GM23248 (cell line): ENCODE measurements around the gene LEFTY2. TPM values are rescaled to one million over a fixed set of nuclear protein-coding genes. Genes with fewer than 3 reads are reported as not detected.

Experiments used
- DNase-seq: peaks from one replicate; pipeline ENCODE4 v3.0.0-alpha.2; 2015
- H2AFZ ChIP-seq: fragments of 200-600 bp; sonication (generic); 2 replicates; pipeline ENCODE4 v1.6.1; 2016; ENCODE audit warnings: antibody characterized with exemption
- H3F3A ChIP-seq: fragments of 200-600 bp; sonication (generic); 2 replicates; pipeline ENCODE4 v1.6.1; 2016; ENCODE audit warnings: mild to moderate bottlenecking, antibody characterized with exemption, mixed run types; ENCODE audit not compliant: insufficient read depth
- H3K27ac ChIP-seq: fragments of 200-600 bp; sonication (generic); 2 replicates; pipeline ENCODE4 v1.5.1; 2016; ENCODE audit warnings: mild to moderate bottlenecking
- H3K27me3 ChIP-seq: fragments of 200-600 bp; sonication (generic); replicated peaks from 2 replicates; pipeline ENCODE4 v1.6.1; 2016; ENCODE audit warnings: mild to moderate bottlenecking; ENCODE audit not compliant: insufficient read depth
- H3K36me3 ChIP-seq: fragments of 200-600 bp; sonication (generic); 2 replicates; pipeline ENCODE4 v1.6.1; 2016; ENCODE audit warnings: low read depth, mild to moderate bottlenecking
- H3K4me1 ChIP-seq: fragments of 200-600 bp; sonication (generic); 2 replicates; pipeline ENCODE4 v1.6.1; 2016; ENCODE audit warnings: mild to moderate bottlenecking; ENCODE audit not compliant: insufficient read depth
- H3K4me2 ChIP-seq: fragments of 200-600 bp; sonication (generic); one replicate; pipeline ENCODE4 v1.6.1; 2016; ENCODE audit warnings: mild to moderate bottlenecking; ENCODE audit not compliant: unreplicated experiment
- H3K4me3 ChIP-seq: fragments of 200-600 bp; sonication (generic); 2 replicates; pipeline ENCODE4 v1.5.1; 2016; ENCODE audit warnings: mild to moderate bottlenecking
- H3K79me2 ChIP-seq: fragments of 200-600 bp; sonication (generic); 2 replicates; pipeline ENCODE4 v1.6.1; 2016; ENCODE audit warnings: mild to moderate bottlenecking; ENCODE audit not compliant: insufficient read depth
- H3K9ac ChIP-seq: fragments of 200-600 bp; sonication (generic); 2 replicates; pipeline ENCODE4 v1.6.1; 2016; ENCODE audit warnings: mild to moderate bottlenecking
- H3K9me2 ChIP-seq: fragments of 200-600 bp; sonication (generic); 2 replicates; pipeline ENCODE4 v1.6.1; 2016; ENCODE audit warnings: mixed run types, mild to moderate bottlenecking, moderate library complexity; ENCODE audit not compliant: insufficient read depth
- H3K9me3 ChIP-seq: fragments of 200-600 bp; sonication (generic); one replicate; pipeline ENCODE4 v1.6.1; 2017; ENCODE audit warnings: low read depth
- H4K20me1 ChIP-seq: fragments of 200-600 bp; sonication (generic); 2 replicates; pipeline ENCODE4 v1.6.0; 2016; ENCODE audit not compliant: insufficient read depth
- EZH2 ChIP-seq: fragments of 200-600 bp; sonication (generic); IDR thresholded peaks from 2 replicates; pipeline ENCODE4 v1.6.1; 2018; ENCODE audit warnings: antibody characterized with exemption, mild to moderate bottlenecking; ENCODE audit not compliant: insufficient read depth, poor library complexity, severe bottlenecking
- EZH2phosphoT487 ChIP-seq: fragments of 200-600 bp; sonication (generic); IDR thresholded peaks from 2 replicates; pipeline ENCODE4 v1.6.1; 2018; ENCODE audit warnings: antibody characterized with exemption, moderate library complexity, mild to moderate bottlenecking, low read depth; ENCODE audit not compliant: insufficient read depth
- WGBS, 2 experiments: methylation state at CpG; one replicate each; pipeline ENCODE4 v1.1.6; 2015 to 2017; ENCODE audit warnings: low lambda C conversion rate in 2 of 2, low coverage in 1 of 2; ENCODE audit errors: missing lambda C conversion rate in 2 of 2; 5-methylcytosine and 5-hydroxymethylcytosine counted together
- in situ Hi-C: fragments of 300-500 bp; cut with MboI; formaldehyde crosslinking; loops from 2 replicates; pipeline ENCODE4 v1.15.0; 2020
- polyA plus RNA-seq: library from polyadenylated mRNA; unstranded; fragments of >200 nt; fragmentation: Nextera tagmentation; extraction: Ambion mirVana; gene quantifications from 2 replicates; pipeline ENCODE4 v1.2.1, GENCODE V29; 2016
- total RNA-seq: library from RNA; depleted of rRNA; stranded (reverse); fragments of >200 nt; shearing (Covaris generic); gene quantifications from 2 replicates; pipeline ENCODE4 v1.2.3, GENCODE V29; 2014

Gene LEFTY2
- total and polyA plus RNA-seq, 2 experiments from 2014 or later, result not detected

DNA sequence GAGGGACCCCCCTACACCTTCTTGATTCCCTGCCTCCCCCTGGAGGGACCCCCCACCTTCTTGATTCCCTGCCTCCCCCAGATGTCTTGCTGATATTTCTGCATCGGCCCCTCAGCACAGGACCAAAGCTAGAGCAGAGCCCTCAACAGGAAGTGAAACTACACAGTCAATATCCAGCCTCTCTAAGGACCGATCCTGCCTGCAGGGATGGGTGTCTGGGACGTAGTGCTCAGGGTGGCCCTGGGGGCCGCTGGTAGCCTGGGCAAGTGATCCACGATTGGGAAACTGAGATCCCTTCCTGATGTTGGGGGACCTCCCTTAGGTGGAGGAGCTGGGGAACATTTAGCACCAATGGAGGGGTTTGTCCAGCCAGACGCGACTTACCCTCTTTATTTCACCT lies 3.9 kb upstream of the LEFTY2 start:
- Histone ChIP-seq H2AFZ (no peak overlapping the region), H3K27me3 (0 out of 2 replicates have a peak, but pooled peaks cover 8% of the 10 kb centered on the region), H3K79me2 (no peaks in the 10 kb centered on the region), H3K27ac (no peak overlapping the region), H3K9me2 (no peaks in the 10 kb centered on the region), H3K4me1 (no peaks in the 10 kb centered on the region), H3K4me2 (no peak overlapping the region), H3K9ac (no peak overlapping the region), H4K20me1 (no peaks in the 10 kb centered on the region), H3K36me3 (no peaks in the 10 kb centered on the region), H3K4me3 (no peak overlapping the region), H3F3A (no peaks in the 10 kb centered on the region), H3K9me3 (no peaks in the 10 kb centered on the region)
- TF ChIP-seq EZH2, result no peak
- TF ChIP-seq EZH2phosphoT487, result no peak
- 61 to 62% methylated on average over 7 of the region's 7 CpGs for WGBS, 2 experiments
- in situ Hi-C loops, result no loop called here
- no peak for DNase-seq

DNA sequence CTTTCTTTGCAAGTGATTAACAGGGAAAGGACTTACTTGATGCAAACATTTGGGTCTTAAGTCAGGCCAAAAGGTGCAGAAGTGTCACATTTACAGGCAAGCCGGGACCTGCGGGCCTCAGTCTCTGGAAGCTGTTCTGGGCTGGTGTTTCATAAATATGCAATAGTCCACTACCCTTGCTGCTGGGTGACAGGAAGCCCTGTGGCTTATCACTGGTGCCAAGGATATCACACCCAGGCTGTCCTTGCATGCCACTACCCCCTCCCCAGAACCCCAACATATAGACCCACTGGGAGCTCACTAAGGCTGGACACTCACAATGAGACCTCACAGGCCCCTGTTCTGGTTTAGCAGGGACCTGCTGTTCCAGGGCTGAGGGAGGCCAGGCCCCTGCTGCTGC lies 3.4 kb upstream of the LEFTY2 start:
- 0 out of 2 replicates have a peak, but pooled peaks cover 8% of the 10 kb centered on the region for H3K27me3 ChIP-seq
- no peaks in the 10 kb centered on the region for H4K20me1 ChIP-seq
- H3K4me1 ChIP-seq, result no peaks in the 10 kb centered on the region
- in situ Hi-C loops, result no loop called here
- H3K36me3 ChIP-seq, result no peaks in the 10 kb centered on the region
- WGBS, 2 experiments, result 95 to 100% methylated on average over 2 of the region's 2 CpGs
- H3K9me2 ChIP-seq, result no peaks in the 10 kb centered on the region
- no peak overlapping the region for H2AFZ ChIP-seq
- no peaks in the 10 kb centered on the region for H3K79me2 ChIP-seq
- H3K27ac ChIP-seq, result no peak overlapping the region
- DNase-seq, result no peak
- H3K4me2 ChIP-seq, result no peak overlapping the region
- H3F3A ChIP-seq, result no peaks in the 10 kb centered on the region
- H3K4me3 ChIP-seq, result no peak overlapping the region
- no peak overlapping the region for H3K9ac ChIP-seq
- no peaks in the 10 kb centered on the region for H3K9me3 ChIP-seq
- no peak for TF ChIP-seq EZH2phosphoT487
- TF ChIP-seq EZH2, result no peak

DNA sequence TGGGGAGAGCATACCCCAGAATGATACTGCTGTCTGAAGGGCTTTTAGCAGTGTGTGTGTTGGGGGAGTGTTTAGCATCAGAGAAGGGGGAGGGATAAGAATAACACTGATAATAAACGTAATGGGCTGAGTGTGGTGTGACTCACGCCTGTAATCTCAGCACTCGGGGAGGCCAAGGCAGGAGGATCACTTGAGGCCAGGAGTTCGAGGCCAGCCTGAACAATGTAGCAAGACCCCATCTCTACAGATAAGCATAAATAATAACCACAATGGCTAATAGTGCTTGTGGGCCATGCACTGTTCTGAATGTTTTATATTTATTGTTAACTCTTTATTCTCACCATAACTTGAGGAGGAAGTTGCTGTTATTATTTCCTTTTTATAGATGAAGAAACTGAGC lies 2.6 kb upstream of the LEFTY2 start:
- H3K9ac ChIP-seq, result no peak overlapping the region
- H3F3A ChIP-seq, result no peaks in the 10 kb centered on the region
- no peaks in the 10 kb centered on the region for H3K4me1 ChIP-seq
- no peak for DNase-seq
- no peaks in the 10 kb centered on the region for H3K36me3 ChIP-seq
- H3K9me2 ChIP-seq, result no peaks in the 10 kb centered on the region
- no peak overlapping the region for H3K4me2 ChIP-seq
- 73 to 75% methylated on average over 4 of the region's 4 CpGs for WGBS, 2 experiments
- 0 out of 2 replicates have a peak, but pooled peaks cover 8% of the 10 kb centered on the region for H3K27me3 ChIP-seq
- H3K27ac ChIP-seq, result no peak overlapping the region
- no peaks in the 10 kb centered on the region for H4K20me1 ChIP-seq
- no peaks in the 10 kb centered on the region for H3K9me3 ChIP-seq
- TF ChIP-seq EZH2 (no peak), EZH2phosphoT487 (no peak)
- no peak overlapping the region for H3K4me3 ChIP-seq
- no peak overlapping the region for H2AFZ ChIP-seq
- in situ Hi-C loops, result no loop called here
- no peaks in the 10 kb centered on the region for H3K79me2 ChIP-seq

DNA sequence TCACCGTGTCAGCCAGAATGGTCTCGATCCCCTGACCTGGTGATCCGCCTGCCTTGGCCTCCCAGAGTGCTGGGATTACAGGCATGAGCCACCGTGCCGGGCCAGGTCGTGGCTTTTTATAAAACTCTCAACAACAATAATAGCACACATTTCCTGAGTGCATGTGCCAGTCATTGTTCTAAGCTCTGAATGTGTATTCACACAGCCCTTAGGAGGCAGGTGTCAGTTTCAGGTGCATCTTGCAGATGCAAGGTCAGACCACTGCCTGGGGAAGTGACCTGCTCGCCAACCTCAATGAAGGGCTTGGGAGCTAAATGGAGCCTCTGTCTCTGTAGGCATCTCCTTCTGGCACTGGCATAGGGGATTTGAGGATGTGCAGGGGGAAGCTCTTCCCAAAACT lies 1.6 kb upstream of the LEFTY2 start:
- no peak overlapping the region for H3K27ac ChIP-seq
- WGBS, 2 experiments, result 77 to 81% methylated on average over 7 of the region's 7 CpGs

DNA sequence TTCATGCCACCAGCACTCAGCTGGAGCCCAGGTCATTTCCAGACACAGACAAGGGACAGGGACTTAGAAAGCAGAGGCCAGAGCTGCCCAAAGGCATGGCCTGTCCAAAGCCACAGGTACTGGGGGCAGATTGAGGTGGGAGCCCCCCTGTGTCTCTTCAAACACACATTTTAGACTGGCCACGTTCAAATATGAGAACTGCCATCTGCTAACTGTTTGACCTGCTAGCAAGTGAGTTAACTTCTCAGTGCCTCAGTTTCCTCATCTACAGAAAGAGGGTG lies 862 bp upstream of the LEFTY2 start:
- Histone ChIP-seq H4K20me1 (no peaks in the 10 kb centered on the region), H3K79me2 (no peaks in the 10 kb centered on the region), H3K27me3 (0 out of 2 replicates have a peak, but pooled peaks cover 7% of the 10 kb centered on the region), H3F3A (no peaks in the 10 kb centered on the region), H3K9ac (no peak overlapping the region), H3K36me3 (no peaks in the 10 kb centered on the region), H2AFZ (no peak overlapping the region), H3K4me3 (no peak overlapping the region), H3K9me2 (no peaks in the 10 kb centered on the region), H3K9me3 (no peaks in the 10 kb centered on the region), H3K4me2 (no peak overlapping the region), H3K27ac (no peak overlapping the region), H3K4me1 (no peaks in the 10 kb centered on the region)
- WGBS, 2 experiments, result 22 to 25% methylated on average over 1 of the region's 1 CpG
- TF ChIP-seq EZH2 (no peak), EZH2phosphoT487 (no peak)
- in situ Hi-C loops, result no loop called here
- DNase-seq, result no peak

More for the DNA sequence above, 1.6 kb upstream of the LEFTY2 start:
- Histone ChIP-seq H3F3A (no peaks in the 10 kb centered on the region), H3K4me3 (no peak overlapping the region), H3K9me2 (no peaks in the 10 kb centered on the region), H3K27me3 (0 out of 2 replicates have a peak, but pooled peaks cover 8% of the 10 kb centered on the region), H3K79me2 (no peaks in the 10 kb centered on the region), H3K4me1 (no peaks in the 10 kb centered on the region), H3K9ac (no peak overlapping the region), H3K4me2 (no peak overlapping the region), H2AFZ (no peak overlapping the region), H3K9me3 (no peaks in the 10 kb centered on the region), H3K36me3 (no peaks in the 10 kb centered on the region), H4K20me1 (no peaks in the 10 kb centered on the region)
- TF ChIP-seq EZH2phosphoT487 (no peak), EZH2 (no peak)
- no peak for DNase-seq
- in situ Hi-C loops, result no loop called here
